ENCODE results near the gene TUBB4B.
"Not testable (repeated sequence)": the region's sequence is repeated elsewhere in the genome, so short reads cannot be mapped to it uniquely, and the experiment has no call there.

The TUBB4B gene

GRCh38 chr9:137245450-137246421 lies 4.6 kb downstream of the TUBB4B start:
- no peak for DNase-seq
- intact Hi-C loops (cut with DNase I) = no loop called here

GRCh38 chr9:137247135-137247915 lies 6.2 kb downstream of the TUBB4B start:
- intact Hi-C loops (cut with DNase I) = no loop called here
- DNase-seq = peak in 1 of 10 donors; percentile 88

- no peak for DNase-seq
- intact Hi-C loops (cut with DNase I) = no loop called here
Measured at GRCh38 chr9:137247916-137248175, 6.8 kb downstream of the TUBB4B start.

- DNase-seq = no peak
- intact Hi-C loops (cut with DNase I) = no loop called here
Measured at GRCh38 chr9:137250329-137251193, 9.5 kb downstream of the TUBB4B start.

DNA sequence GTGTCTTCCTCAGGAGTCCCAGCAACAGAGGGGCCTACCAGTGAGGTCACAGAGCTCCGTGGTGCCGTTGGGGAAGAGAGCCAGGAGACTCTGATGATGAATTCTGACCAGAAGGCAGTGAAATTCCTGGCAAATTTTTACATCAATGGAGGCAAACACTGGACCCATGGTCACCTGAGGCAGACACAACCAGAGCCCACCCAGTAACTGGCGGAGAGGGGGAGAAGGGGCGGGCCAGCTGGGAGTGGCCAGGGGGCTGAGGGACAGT lies 10.0 kb downstream of the TUBB4B start, which contains the start of gene STPG3:
Gene STPG3, plus strand, starts transcription at position 93 of the 268 bp plus-strand sequence. Its CDS starts 1 bp downstream, at position 94.
- intact Hi-C loops (cut with DNase I) = no loop called here
- DNase-seq = no peak

- DNase-seq = no peak
- intact Hi-C loops (cut with DNase I) = no loop called here
Measured at GRCh38 chr9:137251490-137252268, 10.6 kb downstream of the TUBB4B start.

- peak in 1 of 10 donors; percentile 83 for DNase-seq
- intact Hi-C loops (cut with DNase I) = no loop called here
Measured at GRCh38 chr9:137252555-137253506, 11.7 kb downstream of the TUBB4B start.

GRCh38 chr9:137253717-137254623 lies 12.9 kb downstream of the TUBB4B start:
- intact Hi-C loops (cut with DNase I) = no loop called here
- peak in 1 of 10 donors; percentile 84 for DNase-seq

DNA sequence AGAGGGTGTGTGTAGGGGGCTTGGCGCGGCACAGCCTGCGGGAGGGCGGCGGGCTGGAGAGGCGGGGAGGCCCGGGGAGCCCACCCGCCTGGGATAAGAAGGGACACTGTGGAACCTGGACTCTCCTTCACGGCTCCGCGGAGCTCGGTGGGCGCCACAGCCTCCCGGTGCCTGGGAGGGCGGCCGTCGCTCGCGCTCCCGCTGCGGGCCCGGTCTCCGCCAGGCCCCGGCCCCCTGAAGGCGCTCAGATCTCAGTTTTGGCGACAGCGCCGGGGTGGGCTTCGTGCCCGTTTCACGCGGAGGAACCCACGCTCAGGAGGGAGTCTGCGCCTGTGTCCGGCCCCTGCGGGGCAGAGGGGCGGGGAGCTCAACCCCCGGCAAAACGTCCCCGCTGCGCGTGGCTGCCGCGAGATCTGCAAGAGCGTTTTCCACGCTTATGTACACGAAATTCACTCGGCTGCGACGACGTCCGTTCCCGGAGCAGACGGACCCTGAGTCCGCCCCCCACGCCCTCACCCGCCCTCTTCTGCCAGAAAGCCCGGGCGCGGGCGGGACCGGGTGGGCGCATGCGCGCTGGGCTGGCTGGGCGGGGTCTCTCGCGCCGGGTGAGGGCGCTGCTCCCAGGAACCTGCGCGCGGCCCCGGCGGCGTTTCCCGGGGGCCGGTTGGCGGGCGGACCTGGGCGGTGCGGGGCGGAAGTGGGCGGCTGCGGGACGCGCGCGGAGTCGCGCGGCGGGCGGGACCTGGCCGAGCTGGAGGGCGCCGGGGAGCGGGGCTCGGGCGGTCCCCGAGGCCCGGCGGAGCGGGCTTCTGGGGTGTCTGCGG lies 13.7 kb downstream of the TUBB4B start, which contains the start of gene NELFB:
Gene NELFB, plus strand, starts transcription at position 704 of the 824 bp plus-strand sequence.
- intact Hi-C loops (cut with DNase I) = loop anchor here (1.0 kb wide), 1 partner anchor 14 kb away; the partner anchor contains the start of gene TUBB4B
- peak; percentile 90 to 99 (median 93) for DNase-seq

DNA sequence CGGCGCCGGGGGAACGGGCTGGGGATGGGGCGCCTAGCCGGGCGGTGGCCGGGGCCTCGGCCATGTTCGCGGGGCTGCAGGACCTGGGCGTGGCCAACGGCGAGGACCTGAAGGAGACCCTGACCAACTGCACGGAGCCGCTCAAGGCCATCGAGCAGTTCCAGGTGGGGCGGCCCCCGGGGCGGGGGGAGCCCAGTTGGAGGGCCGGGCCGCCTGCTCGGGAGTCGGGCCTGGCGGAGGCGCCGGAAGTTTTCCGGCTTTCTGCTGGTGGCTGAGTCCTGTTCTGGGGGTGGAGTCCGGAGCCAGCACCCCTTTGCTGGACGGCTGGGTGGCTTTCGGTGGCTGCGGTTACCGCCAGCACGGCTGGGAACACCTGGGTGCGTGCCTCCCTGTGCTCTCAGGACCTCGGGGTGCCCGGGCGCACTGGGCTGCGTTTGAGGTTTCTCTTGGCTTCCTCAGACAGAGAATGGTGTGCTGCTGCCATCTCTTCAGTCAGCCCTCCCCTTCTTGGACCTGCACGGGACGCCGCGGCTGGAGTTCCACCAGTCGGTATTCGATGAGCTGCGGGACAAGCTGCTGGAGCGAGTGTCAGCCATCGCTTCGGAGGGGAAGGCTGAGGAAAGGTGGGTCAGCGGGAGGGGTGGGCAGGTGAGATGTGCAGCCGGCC lies 14.5 kb downstream of the TUBB4B start:
- intact Hi-C loops (cut with DNase I) = loop anchor here (1.0 kb wide), 1 partner anchor 14 kb away; the partner anchor contains the start of gene TUBB4B
- DNase-seq = peak in 1 of 10 donors; percentile 87

DNA sequence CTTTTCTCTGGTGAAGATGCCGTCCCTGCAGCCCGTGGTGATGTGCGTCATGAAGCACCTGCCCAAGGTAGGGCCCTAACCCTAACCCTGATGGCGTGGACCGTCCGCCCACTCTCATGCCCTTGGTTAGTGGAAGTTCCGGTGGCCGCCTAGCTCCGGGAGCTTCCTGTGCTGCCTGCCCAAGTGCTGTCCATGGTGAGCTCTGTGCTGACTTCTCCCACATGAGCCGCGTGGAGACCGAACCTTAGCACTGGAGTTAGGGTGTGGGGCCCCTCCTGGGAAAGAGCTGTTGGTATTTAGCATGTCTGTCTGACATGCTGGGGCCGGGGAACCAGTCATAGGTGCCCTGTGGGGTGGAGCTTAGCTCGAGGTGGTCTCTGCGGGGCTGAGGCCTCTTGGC lies 15.3 kb downstream of the TUBB4B start:
- DNase-seq = no peak
- intact Hi-C loops (cut with DNase I) = no loop called here

DNA sequence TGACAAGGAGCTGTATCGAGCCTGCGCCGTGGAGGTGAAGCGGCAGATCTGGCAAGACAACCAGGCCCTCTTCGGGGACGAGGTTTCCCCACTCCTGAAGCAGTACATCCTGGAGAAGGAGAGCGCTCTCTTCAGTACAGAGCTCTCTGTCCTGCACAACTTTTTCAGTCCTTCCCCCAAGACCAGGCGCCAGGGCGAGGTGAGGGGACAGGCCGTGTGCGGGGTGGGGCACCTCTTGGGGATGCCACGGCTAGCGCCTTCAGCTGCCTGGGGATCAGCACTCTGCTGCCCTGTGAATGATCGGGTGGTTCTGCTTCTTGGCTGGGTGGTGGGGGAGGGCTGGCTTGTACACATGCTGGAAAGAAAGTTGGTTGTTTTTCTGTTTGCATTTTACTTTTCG lies 15.8 kb downstream of the TUBB4B start:
- no peak for DNase-seq
- intact Hi-C loops (cut with DNase I) = no loop called here

- intact Hi-C loops (cut with DNase I) = not testable (repeated sequence)
Measured at GRCh38 chr9:137262173-137262908, 21.3 kb downstream of the TUBB4B start.

DNA sequence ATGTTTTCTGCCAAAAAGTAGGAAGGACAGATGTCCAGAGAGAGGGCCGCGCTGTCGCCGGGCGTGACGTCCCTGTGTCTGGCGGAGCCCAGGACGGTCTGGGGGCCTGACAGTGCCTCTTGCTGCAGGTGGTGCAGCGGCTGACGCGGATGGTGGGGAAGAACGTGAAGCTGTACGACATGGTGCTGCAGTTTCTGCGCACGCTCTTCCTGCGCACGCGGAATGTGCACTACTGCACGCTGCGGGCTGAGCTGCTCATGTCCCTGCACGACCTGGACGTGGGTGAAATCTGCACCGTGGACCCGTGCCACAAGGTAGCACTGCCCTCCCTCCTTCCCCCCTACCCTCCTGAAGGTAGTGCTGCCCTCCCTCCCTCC lies 21.8 kb downstream of the TUBB4B start:
- intact Hi-C loops (cut with DNase I) = no loop called here
- peak in 1 of 10 donors; percentile 68 for DNase-seq

More at GRCh38 chr9:137262173-137262908, 21.3 kb downstream of the TUBB4B start:
- DNase-seq = peak in 3 of 10 donors; percentile 44 to 86 (median 48)

DNA sequence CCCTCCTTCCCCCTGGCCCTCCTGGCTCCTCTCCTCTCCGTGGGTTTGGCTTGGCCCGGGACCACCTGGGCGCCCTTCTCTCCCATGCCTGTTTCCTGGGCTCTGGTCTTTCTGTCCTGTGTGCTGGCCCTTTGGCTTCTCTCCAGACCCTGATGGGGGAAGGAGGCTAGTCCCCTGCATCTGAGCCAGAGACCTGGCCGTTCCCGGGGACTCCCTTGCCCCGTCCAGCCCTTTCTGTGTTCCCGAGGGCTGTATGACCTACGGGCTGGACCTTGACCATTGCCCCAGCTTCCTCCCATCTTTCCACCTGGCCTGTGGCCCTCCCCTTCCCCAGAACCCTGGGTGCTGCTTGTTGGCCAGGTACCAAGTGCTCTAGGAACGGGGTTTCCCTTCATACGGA lies 22.4 kb downstream of the TUBB4B start:
- intact Hi-C loops (cut with DNase I) = no loop called here
- DNase-seq = no peak

All from posterior cingulate gyrus (tissue), 11 donors.